Measurements from ENCODE around the gene FGF7.
A peak's percentile ranks its signal among the peaks of the same experiment; 100 is the strongest.
"Not testable (repeated sequence)": the region's sequence is repeated elsewhere in the genome, so short reads cannot be mapped to it uniquely, and the experiment has no call there.

The FGF7 gene

DNA sequence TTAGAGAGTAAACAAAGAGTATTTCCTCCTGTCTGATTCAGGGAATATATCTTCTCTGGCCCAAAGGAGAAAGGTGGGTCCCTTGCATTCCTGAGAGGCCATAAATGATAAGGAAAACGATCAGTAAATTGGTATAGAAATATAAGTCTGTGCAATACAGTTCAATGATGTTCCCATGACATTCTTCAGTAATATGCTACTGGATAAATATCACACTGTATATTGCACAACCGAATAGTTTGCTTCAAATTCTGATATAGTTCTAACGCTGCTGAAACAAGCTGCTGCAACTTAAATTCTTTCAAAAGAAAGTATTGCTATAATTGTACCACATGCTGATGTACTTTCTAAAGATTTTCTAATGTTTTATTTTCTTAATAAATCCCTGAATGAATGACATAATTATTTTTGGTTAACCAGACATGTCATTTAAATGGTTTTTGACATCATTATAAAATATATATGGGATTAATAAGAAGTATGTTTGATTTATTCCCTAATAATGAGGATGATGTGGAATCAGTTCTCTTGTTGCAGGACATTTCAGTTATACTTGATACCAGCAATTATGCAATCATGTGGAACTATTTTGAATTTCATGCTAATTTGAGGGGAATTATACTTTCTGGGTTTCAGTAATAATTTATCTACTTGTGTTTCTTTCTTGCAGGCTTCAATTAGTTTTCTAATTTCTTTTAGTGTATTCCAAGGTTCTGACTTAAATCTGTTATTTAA lies 44.9 kb downstream of the FGF7 start:
- DNase-seq (ENCODE audit: low read depth in 1 of 2, low spot score in 1 of 2): no peak
- TF ChIP-seq SPI1 (IDR thresholded peaks at IDR 0.05; ENCODE audit: borderline replicate concordance, low read depth): no peak
- TF ChIP-seq POLR2AphosphoS5 (IDR thresholded peaks at IDR 0.05; ENCODE audit: low read depth): no peak
- TF ChIP-seq GABPA (IDR thresholded peaks at IDR 0.05; ENCODE audit: low read depth): no peak
- TF ChIP-seq, protein P1, sequence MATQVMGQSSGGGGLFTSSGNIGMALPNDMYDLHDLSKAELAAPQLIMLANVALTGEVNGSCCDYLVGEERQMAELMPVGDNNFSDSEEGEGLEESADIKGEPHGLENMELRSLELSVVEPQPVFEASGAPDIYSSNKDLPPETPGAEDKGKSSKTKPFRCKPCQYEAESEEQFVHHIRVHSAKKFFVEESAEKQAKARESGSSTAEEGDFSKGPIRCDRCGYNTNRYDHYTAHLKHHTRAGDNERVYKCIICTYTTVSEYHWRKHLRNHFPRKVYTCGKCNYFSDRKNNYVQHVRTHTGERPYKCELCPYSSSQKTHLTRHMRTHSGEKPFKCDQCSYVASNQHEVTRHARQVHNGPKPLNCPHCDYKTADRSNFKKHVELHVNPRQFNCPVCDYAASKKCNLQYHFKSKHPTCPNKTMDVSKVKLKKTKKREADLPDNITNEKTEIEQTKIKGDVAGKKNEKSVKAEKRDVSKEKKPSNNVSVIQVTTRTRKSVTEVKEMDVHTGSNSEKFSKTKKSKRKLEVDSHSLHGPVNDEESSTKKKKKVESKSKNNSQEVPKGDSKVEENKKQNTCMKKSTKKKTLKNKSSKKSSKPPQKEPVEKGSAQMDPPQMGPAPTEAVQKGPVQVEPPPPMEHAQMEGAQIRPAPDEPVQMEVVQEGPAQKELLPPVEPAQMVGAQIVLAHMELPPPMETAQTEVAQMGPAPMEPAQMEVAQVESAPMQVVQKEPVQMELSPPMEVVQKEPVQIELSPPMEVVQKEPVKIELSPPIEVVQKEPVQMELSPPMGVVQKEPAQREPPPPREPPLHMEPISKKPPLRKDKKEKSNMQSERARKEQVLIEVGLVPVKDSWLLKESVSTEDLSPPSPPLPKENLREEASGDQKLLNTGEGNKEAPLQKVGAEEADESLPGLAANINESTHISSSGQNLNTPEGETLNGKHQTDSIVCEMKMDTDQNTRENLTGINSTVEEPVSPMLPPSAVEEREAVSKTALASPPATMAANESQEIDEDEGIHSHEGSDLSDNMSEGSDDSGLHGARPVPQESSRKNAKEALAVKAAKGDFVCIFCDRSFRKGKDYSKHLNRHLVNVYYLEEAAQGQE (IDR thresholded peaks at IDR 0.05; ENCODE audit: insufficient replicate concordance, low read depth): no peak
- TF ChIP-seq, protein P2, sequence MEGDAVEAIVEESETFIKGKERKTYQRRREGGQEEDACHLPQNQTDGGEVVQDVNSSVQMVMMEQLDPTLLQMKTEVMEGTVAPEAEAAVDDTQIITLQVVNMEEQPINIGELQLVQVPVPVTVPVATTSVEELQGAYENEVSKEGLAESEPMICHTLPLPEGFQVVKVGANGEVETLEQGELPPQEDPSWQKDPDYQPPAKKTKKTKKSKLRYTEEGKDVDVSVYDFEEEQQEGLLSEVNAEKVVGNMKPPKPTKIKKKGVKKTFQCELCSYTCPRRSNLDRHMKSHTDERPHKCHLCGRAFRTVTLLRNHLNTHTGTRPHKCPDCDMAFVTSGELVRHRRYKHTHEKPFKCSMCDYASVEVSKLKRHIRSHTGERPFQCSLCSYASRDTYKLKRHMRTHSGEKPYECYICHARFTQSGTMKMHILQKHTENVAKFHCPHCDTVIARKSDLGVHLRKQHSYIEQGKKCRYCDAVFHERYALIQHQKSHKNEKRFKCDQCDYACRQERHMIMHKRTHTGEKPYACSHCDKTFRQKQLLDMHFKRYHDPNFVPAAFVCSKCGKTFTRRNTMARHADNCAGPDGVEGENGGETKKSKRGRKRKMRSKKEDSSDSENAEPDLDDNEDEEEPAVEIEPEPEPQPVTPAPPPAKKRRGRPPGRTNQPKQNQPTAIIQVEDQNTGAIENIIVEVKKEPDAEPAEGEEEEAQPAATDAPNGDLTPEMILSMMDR (IDR thresholded peaks at IDR 0.05; ENCODE audit: insufficient read depth, low read length): no peak
- Histone ChIP-seq H3K4me3 (replicated peaks; ENCODE audit: insufficient read depth, low read length) (no peak overlapping the region), H3K27me3 (ENCODE audit: insufficient read depth, poor library complexity, severe bottlenecking) (no peaks in the 10 kb centered on the region), H3K27ac (replicated peaks) (no peak overlapping the region)

DNA sequence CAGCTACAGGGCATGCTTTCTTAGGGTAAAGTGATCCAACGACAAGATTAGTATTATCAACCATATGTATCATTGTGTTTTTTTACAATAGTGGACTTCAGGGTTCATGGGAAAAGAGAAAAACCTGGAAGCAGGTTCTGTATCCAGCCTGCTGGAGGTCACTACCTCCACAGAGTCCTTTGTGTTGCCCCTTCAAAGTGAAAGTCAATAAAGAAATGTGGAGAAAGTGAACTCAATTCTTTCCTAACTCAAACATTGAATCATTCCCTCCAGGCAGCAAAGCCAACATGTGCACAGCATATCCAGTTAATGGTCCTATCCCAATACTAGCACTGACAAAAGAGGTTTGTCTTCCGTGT lies 45.4 kb downstream of the FGF7 start:
- DNase-seq (ENCODE audit: low read depth in 1 of 2, low spot score in 1 of 2): no peak
- Histone ChIP-seq H3K27ac (replicated peaks) (no peak overlapping the region), H3K4me3 (replicated peaks; ENCODE audit: insufficient read depth, low read length) (no peak overlapping the region), H3K27me3 (ENCODE audit: insufficient read depth, poor library complexity, severe bottlenecking) (no peaks in the 10 kb centered on the region)
- TF ChIP-seq, protein P1 (IDR thresholded peaks at IDR 0.05; ENCODE audit: insufficient replicate concordance, low read depth): no peak
- no peak for TF ChIP-seq POLR2AphosphoS5 (IDR thresholded peaks at IDR 0.05; ENCODE audit: low read depth)
- TF ChIP-seq SPI1 (IDR thresholded peaks at IDR 0.05; ENCODE audit: borderline replicate concordance, low read depth): no peak
- TF ChIP-seq, protein P2 (IDR thresholded peaks at IDR 0.05; ENCODE audit: insufficient read depth, low read length): no peak
- TF ChIP-seq GABPA (IDR thresholded peaks at IDR 0.05; ENCODE audit: low read depth): no peak

DNA sequence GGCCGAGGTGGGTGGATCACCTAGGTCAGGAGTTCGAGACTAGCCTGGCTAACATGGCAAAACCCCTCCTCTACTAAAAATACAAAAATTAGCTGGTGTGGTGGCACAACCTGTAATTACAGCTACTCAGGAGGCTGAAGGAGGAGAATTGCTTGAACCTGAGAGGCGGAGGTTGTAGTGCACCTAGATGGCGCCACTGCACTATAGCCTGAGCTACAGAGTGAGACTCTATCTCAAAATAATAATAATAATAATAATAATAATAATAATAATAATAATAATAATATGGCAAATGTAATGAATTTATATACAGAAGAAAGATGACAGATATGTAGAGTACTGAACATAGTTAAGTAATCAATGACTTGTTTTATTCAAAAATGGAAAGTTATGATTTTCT lies 48.2 kb downstream of the FGF7 start:
- not testable (repeated sequence) for H3K4me3 ChIP-seq (replicated peaks; ENCODE audit: insufficient read depth, low read length); H3K27me3 ChIP-seq (ENCODE audit: insufficient read depth, poor library complexity, severe bottlenecking); H3K27ac ChIP-seq (replicated peaks)
- DNase-seq (ENCODE audit: low read depth in 1 of 2, low spot score in 1 of 2): peak in 1 of 2 experiments; percentile 9

- Histone ChIP-seq H3K4me3 (replicated peaks; ENCODE audit: insufficient read depth, low read length) (no peak overlapping the region), H3K27me3 (ENCODE audit: insufficient read depth, poor library complexity, severe bottlenecking) (no peaks in the 10 kb centered on the region), H3K27ac (replicated peaks) (no peak overlapping the region)
- TF ChIP-seq SPI1 (IDR thresholded peaks at IDR 0.05; ENCODE audit: borderline replicate concordance, low read depth) (no peak), GABPA (IDR thresholded peaks at IDR 0.05; ENCODE audit: low read depth) (no peak), POLR2AphosphoS5 (IDR thresholded peaks at IDR 0.05; ENCODE audit: low read depth) (no peak)
- no peak for DNase-seq (ENCODE audit: low read depth in 1 of 2, low spot score in 1 of 2)
Observed at GRCh38 chr15:49471733-49472132, 48.7 kb downstream of the FGF7 start.

DNA sequence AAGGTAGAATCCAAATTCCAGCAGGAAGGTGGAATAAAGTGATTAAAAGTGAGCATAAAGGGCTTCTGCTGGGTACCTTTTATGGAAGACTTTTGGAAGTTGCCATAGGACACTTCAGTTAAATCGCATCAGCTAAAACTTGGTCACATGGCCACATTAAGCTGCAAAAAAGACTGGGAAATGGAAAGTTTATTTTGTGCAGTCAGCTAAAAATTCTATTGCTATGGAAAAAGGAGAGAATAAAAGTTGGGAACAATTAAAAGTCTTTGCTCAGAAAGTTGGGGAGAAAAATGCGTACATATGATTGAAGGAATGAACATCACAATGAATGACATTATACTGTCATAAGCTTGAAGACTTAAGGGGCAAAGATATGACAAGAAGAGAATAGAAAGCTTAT lies 49.3 kb downstream of the FGF7 start:
- H3K27me3 ChIP-seq (ENCODE audit: insufficient read depth, poor library complexity, severe bottlenecking): no peaks in the 10 kb centered on the region
- no peak overlapping the region for H3K4me3 ChIP-seq (replicated peaks; ENCODE audit: insufficient read depth, low read length)
- H3K27ac ChIP-seq (replicated peaks): no peak overlapping the region
- no peak for TF ChIP-seq GABPA (IDR thresholded peaks at IDR 0.05; ENCODE audit: low read depth)
- no peak for TF ChIP-seq SPI1 (IDR thresholded peaks at IDR 0.05; ENCODE audit: borderline replicate concordance, low read depth)
- no peak for TF ChIP-seq POLR2AphosphoS5 (IDR thresholded peaks at IDR 0.05; ENCODE audit: low read depth)
- TF ChIP-seq, protein P2 (IDR thresholded peaks at IDR 0.05; ENCODE audit: insufficient read depth, low read length): no peak
- TF ChIP-seq, protein P1 (IDR thresholded peaks at IDR 0.05; ENCODE audit: insufficient replicate concordance, low read depth): no peak
- DNase-seq (ENCODE audit: low read depth in 1 of 2, low spot score in 1 of 2): no peak
